B cell (primary cell): Measurements from ENCODE around the gene VPS54. TPM values are rescaled to one million over a fixed set of nuclear protein-coding genes. Genes with fewer than 3 reads are reported as not detected.
"Not testable (repeated sequence)": the region's sequence is repeated elsewhere in the genome, so short reads cannot be mapped to it uniquely, and the experiment has no call there.

Experiments used
- ATAC-seq: fragments of 200-7000 bp; cut with Tn5 transposase; one replicate; pipeline ENCODE4 v1.10.0; 2021; ENCODE audit warnings: low read depth, mild to moderate bottlenecking, moderate number of reproducible peaks, moderate library complexity
- CTCF ChIA-PET: fragments of 350-600 bp; sonication (Branson Sonifier 250); formaldehyde crosslinking; loops from one replicate; lab custom pipeline; 2021; ENCODE audit warnings: antibody characterized with exemption, inconsistent platforms; lab: Charles Lee
- POLR2A ChIA-PET: fragments of 350-600 bp; sonication (Branson Sonifier 250); formaldehyde crosslinking; loops from one replicate; lab custom pipeline; 2021; ENCODE audit warnings: antibody characterized with exemption; lab: Charles Lee
- DNase-seq: peaks from one replicate; pipeline ENCODE4 v3.0.0; 2013
- H2AFZ ChIP-seq: 2 replicates; pipeline ENCODE4 v1.6.1; 2012; ENCODE audit warnings: mild to moderate bottlenecking, low read depth, low read length; ENCODE audit not compliant: insufficient read depth, poor library complexity, severe bottlenecking
- H3K27ac ChIP-seq, 2 donors: 1 replicate in 1 of 2; 2 replicates in 1 of 2; pipeline ENCODE4 v1.5.1; 2012 to 2013; ENCODE audit warnings: low read length in 2 of 2, mild to moderate bottlenecking in 2 of 2, moderate library complexity in 1 of 2
- H3K27me3 ChIP-seq, 4 experiments: fragments of 200-600 bp in 1 of 4; sonication (generic) in 1 of 4; replicated peaks in 1 of 4; 1 replicate in 2 of 4; 2 replicates in 2 of 4; pipeline versions ENCODE4 v1.6.1 to v1.7.0; 2013 to 2016; ENCODE audit warnings: low read length in 3 of 4, mild to moderate bottlenecking in 2 of 4, mixed read lengths in 1 of 4, moderate library complexity in 1 of 4; ENCODE audit not compliant: insufficient read depth in 4 of 4, control insufficient read depth in 3 of 4; ENCODE audit errors: control extremely low read depth in 1 of 4
- H3K36me3 ChIP-seq, 2 experiments: replicated peaks in 1 of 2; 1 replicate in 1 of 2; 2 replicates in 1 of 2; pipeline versions ENCODE4 v1.6.1 to v1.7.1; 2013; ENCODE audit warnings: low read length in 1 of 2; ENCODE audit not compliant: insufficient read depth in 2 of 2, control insufficient read depth in 1 of 2; ENCODE audit errors: control extremely low read depth in 1 of 2, extremely low read depth in 1 of 2
- H3K4me1 ChIP-seq, 2 donors: fragments of 200-600 bp in 1 of 2; sonication (generic) in 1 of 2; 1 replicate in 1 of 2; 2 replicates in 1 of 2; pipeline versions ENCODE4 v1.5.1 to v1.6.1; 2013 to 2017; ENCODE audit warnings: low read length in 2 of 2; ENCODE audit not compliant: control insufficient read depth in 2 of 2, insufficient read depth in 2 of 2
- H3K4me2 ChIP-seq: replicated peaks from 2 replicates; pipeline ENCODE3; 2012; ENCODE audit warnings: mild to moderate bottlenecking, low read depth, low read length; ENCODE audit not compliant: poor library complexity, severe bottlenecking
- H3K4me3 ChIP-seq, 5 experiments: fragments of 200-600 bp in 1 of 5; sonication (generic) in 1 of 5; 1 replicate in 3 of 5; 2 replicates in 2 of 5; pipeline versions ENCODE4 v1.5.1 to v1.7.0; 2011 to 2016; ENCODE audit warnings: low read length in 4 of 5, mild to moderate bottlenecking in 4 of 5, low read depth in 2 of 5, control low read depth in 1 of 5, moderate library complexity in 1 of 5; ENCODE audit not compliant: insufficient read depth in 1 of 5; ENCODE audit errors: control extremely low read depth in 1 of 5, extremely low read depth in 1 of 5
- H3K79me2 ChIP-seq: fragments of 200-600 bp; sonication (generic); one replicate; pipeline ENCODE4 v1.6.0; 2016; ENCODE audit warnings: low read length; ENCODE audit not compliant: control insufficient read depth, insufficient read depth
- H3K9ac ChIP-seq: fragments of 200-600 bp; sonication (generic); 2 replicates; pipeline ENCODE4 v1.6.1; 2017; ENCODE audit warnings: mild to moderate bottlenecking, low read length, moderate library complexity
- H3K9me3 ChIP-seq, 3 donors: one replicate each; pipeline versions ENCODE4 v1.6.1 to v1.7.1; 2013; ENCODE audit warnings: low read length in 2 of 3; ENCODE audit not compliant: control insufficient read depth in 2 of 3, insufficient read depth in 1 of 3; ENCODE audit errors: control extremely low read depth in 1 of 3
- H4K20me1 ChIP-seq: 2 replicates; pipeline ENCODE4 v1.6.0; 2012; ENCODE audit warnings: mild to moderate bottlenecking, low read length; ENCODE audit not compliant: insufficient read depth, control insufficient read depth, poor library complexity, severe bottlenecking
- H3K27ac Mint-ChIP-seq: one replicate; pipeline ENCODE4 v1.8.0; 2021; ENCODE audit warnings: mixed read lengths
- H3K27me3 Mint-ChIP-seq: one replicate; pipeline ENCODE4 v1.8.0; 2021; ENCODE audit warnings: mixed read lengths
- H3K4me1 Mint-ChIP-seq: one replicate; pipeline ENCODE4 v1.8.0; 2021; ENCODE audit warnings: mixed read lengths
- H3K4me3 Mint-ChIP-seq: one replicate; pipeline ENCODE4 v1.8.0; 2021; ENCODE audit warnings: mixed read lengths
- H3K9me3 Mint-ChIP-seq: one replicate; pipeline ENCODE4 v1.8.0; 2022; ENCODE audit warnings: mixed read lengths; ENCODE audit not compliant: insufficient read depth
- EZH2 ChIP-seq: IDR thresholded peaks from 2 replicates; pipeline ENCODE4 v1.6.1; 2012; ENCODE audit warnings: borderline replicate concordance, low read depth, mild to moderate bottlenecking, moderate library complexity, low read length; ENCODE audit not compliant: insufficient read depth, poor library complexity, severe bottlenecking
- WGBS: methylation state at CpG from one replicate; pipeline ENCODE4 v1.1.5; 2013; ENCODE audit warnings: missing lambda C conversion rate; ENCODE audit not compliant: insufficient coverage; 5-methylcytosine and 5-hydroxymethylcytosine counted together
- intact Hi-C: fragments of 100-400 bp; cut with micrococcal nuclease; formaldehyde crosslinking; loops from one replicate; pipeline ENCODE4 v1.10.0; 2022
- polyA plus RNA-seq: library from polyadenylated mRNA; depleted of rRNA; stranded (reverse); fragments of >200 nt; gene quantifications from 2 replicates; pipeline ENCODE4 v1.2.3, GENCODE V29; 2012
- total RNA-seq, 2 donors: library from RNA; stranded (reverse); fragments of 120-200 nt in 1 of 2; gene quantifications; 1 replicate in 1 of 2; 2 replicates in 1 of 2; pipeline versions ENCODE4 v1.2.3 to v1.2.4, GENCODE V29; 2013 to 2022
- TF ChIP-seq, protein P1 (sequence below): fragments of 200-600 bp; IDR thresholded peaks from one replicate; pipeline ENCODE4 v1.8.0; 2022; ENCODE audit warnings: antibody characterized with exemption, mild to moderate bottlenecking

The VPS54 gene
- total and polyA plus RNA-seq, 2 donors (not counting 1 experiment from before 2014, with no cell fraction given) = 6.2 to 13.2 TPM

DNA sequence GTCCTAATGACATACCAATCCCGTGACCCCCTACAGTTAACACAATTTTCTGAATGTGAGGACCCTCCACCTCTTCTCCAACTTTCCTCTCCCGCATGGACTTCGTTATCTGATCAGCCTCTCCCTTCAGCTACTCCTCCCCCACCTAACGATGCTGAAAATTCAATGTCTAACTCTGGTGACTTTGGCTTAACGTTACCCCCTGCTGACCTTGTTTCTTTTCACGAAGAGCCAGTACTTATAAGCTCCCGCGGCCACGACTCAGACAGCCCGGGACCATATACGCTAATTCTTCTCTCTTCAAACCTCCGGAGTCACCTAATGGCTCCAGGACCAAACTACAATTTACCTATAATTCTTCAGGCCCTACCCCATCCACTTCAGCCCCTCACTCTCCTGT, 29.2 kb downstream of the VPS54 start:
- Histone ChIP-seq H3K27me3 (no peaks in the 10 kb centered on the region), H3K4me3 (no peak overlapping the region), H2AFZ (no peak overlapping the region), H3K4me2 (no peak overlapping the region), H3K9ac (no peak overlapping the region), H3K4me1 (no peaks in the 10 kb centered on the region), H3K27ac (no peak overlapping the region), H3K9me3 (peaks cover 0 to 15% (median 10%) of the 10 kb centered on the region in 3 donors), H4K20me1 (no peaks in the 10 kb centered on the region), H3K79me2 (peaks cover 5% of the 10 kb centered on the region), H3K36me3 (peaks cover 0 to 1% of the 10 kb centered on the region in 2 experiments)
- ATAC-seq (no peak), DNase-seq (no peak)
- TF ChIP-seq, protein P1, sequence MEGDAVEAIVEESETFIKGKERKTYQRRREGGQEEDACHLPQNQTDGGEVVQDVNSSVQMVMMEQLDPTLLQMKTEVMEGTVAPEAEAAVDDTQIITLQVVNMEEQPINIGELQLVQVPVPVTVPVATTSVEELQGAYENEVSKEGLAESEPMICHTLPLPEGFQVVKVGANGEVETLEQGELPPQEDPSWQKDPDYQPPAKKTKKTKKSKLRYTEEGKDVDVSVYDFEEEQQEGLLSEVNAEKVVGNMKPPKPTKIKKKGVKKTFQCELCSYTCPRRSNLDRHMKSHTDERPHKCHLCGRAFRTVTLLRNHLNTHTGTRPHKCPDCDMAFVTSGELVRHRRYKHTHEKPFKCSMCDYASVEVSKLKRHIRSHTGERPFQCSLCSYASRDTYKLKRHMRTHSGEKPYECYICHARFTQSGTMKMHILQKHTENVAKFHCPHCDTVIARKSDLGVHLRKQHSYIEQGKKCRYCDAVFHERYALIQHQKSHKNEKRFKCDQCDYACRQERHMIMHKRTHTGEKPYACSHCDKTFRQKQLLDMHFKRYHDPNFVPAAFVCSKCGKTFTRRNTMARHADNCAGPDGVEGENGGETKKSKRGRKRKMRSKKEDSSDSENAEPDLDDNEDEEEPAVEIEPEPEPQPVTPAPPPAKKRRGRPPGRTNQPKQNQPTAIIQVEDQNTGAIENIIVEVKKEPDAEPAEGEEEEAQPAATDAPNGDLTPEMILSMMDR = no peak
- TF ChIP-seq EZH2 = no peak
- intact Hi-C loops = no loop called here
- 98% methylated on average over 12 of the region's 12 CpGs for WGBS
- H3K27me3 Mint-ChIP-seq = no peaks in the 10 kb centered on the region
- peaks cover 7% of the 10 kb centered on the region for H3K4me1 Mint-ChIP-seq
- POLR2A ChIA-PET = no interaction called here
- no peak overlapping the region for H3K27ac Mint-ChIP-seq
- H3K4me3 Mint-ChIP-seq = no peak overlapping the region
- peaks cover 6% of the 10 kb centered on the region for H3K9me3 Mint-ChIP-seq
- CTCF ChIA-PET = no interaction called here

- H3K36me3 ChIP-seq, intact Hi-C loops, H3K4me2 ChIP-seq, H3K9me3 Mint-ChIP-seq, H4K20me1 ChIP-seq, H3K4me3 Mint-ChIP-seq, H3K27me3 Mint-ChIP-seq, H3K79me2 ChIP-seq, CTCF ChIA-PET, H3K27me3 ChIP-seq, H3K4me3 ChIP-seq, POLR2A ChIA-PET, H3K9ac ChIP-seq, DNase-seq, H3K27ac ChIP-seq, H3K4me1 Mint-ChIP-seq, ATAC-seq, H2AFZ ChIP-seq, H3K4me1 ChIP-seq, H3K27ac Mint-ChIP-seq: not testable (repeated sequence)
- peaks cover 0 to 15% (median 10%) of the 10 kb centered on the region in 3 donors for H3K9me3 ChIP-seq
- 97% methylated on average over 10 of the region's 12 CpGs for WGBS
Observed at GRCh38 chr2:63988842-63989436, 30.3 kb downstream of the VPS54 start.
